ENCODE data around the gene UNC13D. TPM values are rescaled to one million over a fixed set of nuclear protein-coding genes. Genes with fewer than 3 reads are reported as not detected.
A peak's percentile ranks its signal among the peaks of the same experiment; 100 is the strongest.

UNC13D gene
- polyA plus RNA-seq, 1 donor (not counting 4 experiments of a cell fraction or from before 2014, with no cell fraction given): 0.25 TPM

DNA sequence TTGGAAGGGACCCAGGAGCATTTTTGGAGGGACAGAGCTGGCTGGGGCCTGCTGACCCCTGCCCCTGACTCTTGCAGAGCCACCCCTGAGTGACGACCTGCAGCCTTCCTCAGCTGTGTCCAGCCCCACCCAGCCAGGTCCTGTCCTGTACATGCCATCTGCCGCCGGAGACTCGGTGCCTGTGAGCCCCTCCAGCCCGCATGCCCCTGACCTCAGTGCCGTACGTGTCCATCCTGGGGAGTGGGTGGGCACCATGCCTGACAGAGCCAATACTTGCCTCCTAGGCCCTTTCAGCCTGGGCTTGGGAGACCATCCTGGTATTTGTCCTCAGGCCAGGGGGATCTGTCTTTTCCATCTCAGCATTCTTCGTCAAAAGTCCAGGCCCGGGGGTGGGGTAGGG lies 27.5 kb downstream of the UNC13D start:
- no peak for DNase-seq (ENCODE audit: low read depth, low spot score)
- no peak for FAIRE-seq
- Histone ChIP-seq H3K9me3 (ENCODE audit: control insufficient read depth, low read depth, low read length) (no peaks in the 10 kb centered on the region), H3K79me2 (ENCODE audit: control insufficient read depth, insufficient read depth, low read length) (no peaks in the 10 kb centered on the region), H3K4me1 (ENCODE audit: control insufficient read depth, extremely low read depth, insufficient read depth, low read length) (peaks cover 29% of the 10 kb centered on the region), H3K27ac (ENCODE audit: control insufficient read depth, insufficient read depth, low read length) (no peak overlapping the region), H4K20me1 (ENCODE audit: control insufficient read depth, extremely low read depth, insufficient read depth, low read length) (no peaks in the 10 kb centered on the region), H3K27me3 (ENCODE audit: control insufficient read depth, extremely low read depth, insufficient read depth, low read length) (no peaks in the 10 kb centered on the region), H3K9ac (ENCODE audit: control insufficient read depth, extremely low read depth, insufficient read depth, low read length) (no peak overlapping the region), H3K36me3 (ENCODE audit: control insufficient read depth in 2 of 2, extremely low read depth in 1 of 2, insufficient read depth in 2 of 2, low read length in 2 of 2) (peaks cover 11 to 19% of the 10 kb centered on the region in 2 experiments), H3K4me2 (ENCODE audit: control insufficient read depth, extremely low read depth, insufficient read depth, low read depth, low read length) (no peak overlapping the region), H2AFZ (ENCODE audit: control insufficient read depth, low read length) (no peak overlapping the region), H3K4me3 (ENCODE audit: control insufficient read depth in 2 of 3, extremely low read depth in 1 of 3, insufficient read depth in 2 of 3, low read depth in 1 of 3, low read length in 3 of 3) (no peak overlapping the region), H3K9me1 (ENCODE audit: control insufficient read depth, extremely low read depth, insufficient read depth, low read length) (peaks cover 2% of the 10 kb centered on the region)
- dilution Hi-C loops (cut with MboI; ENCODE audit: extremely low pct_ligation_motif_present, low sequenced_read_pairs): no loop called here
- no peak for TF ChIP-seq EZH2 (IDR thresholded peaks at IDR 0.05; ENCODE audit: low read length)
- TF ChIP-seq, protein P1, sequence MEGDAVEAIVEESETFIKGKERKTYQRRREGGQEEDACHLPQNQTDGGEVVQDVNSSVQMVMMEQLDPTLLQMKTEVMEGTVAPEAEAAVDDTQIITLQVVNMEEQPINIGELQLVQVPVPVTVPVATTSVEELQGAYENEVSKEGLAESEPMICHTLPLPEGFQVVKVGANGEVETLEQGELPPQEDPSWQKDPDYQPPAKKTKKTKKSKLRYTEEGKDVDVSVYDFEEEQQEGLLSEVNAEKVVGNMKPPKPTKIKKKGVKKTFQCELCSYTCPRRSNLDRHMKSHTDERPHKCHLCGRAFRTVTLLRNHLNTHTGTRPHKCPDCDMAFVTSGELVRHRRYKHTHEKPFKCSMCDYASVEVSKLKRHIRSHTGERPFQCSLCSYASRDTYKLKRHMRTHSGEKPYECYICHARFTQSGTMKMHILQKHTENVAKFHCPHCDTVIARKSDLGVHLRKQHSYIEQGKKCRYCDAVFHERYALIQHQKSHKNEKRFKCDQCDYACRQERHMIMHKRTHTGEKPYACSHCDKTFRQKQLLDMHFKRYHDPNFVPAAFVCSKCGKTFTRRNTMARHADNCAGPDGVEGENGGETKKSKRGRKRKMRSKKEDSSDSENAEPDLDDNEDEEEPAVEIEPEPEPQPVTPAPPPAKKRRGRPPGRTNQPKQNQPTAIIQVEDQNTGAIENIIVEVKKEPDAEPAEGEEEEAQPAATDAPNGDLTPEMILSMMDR (optimal IDR thresholded peaks at IDR 0.05 in 1 of 3, IDR thresholded peaks at IDR 0.05 in 1 of 3, conservative IDR thresholded peaks at IDR 0.05 in 1 of 3; ENCODE audit: extremely low read depth in 1 of 3, insufficient read depth in 2 of 3, low read length in 3 of 3): no peak

GRCh38 chr17:75815399-75815798 lies 28.8 kb downstream of the UNC13D start:
- DNase-seq (ENCODE audit: low read depth, low spot score): no peak
- FAIRE-seq: no peak
- peak overlapping the region; percentile 34 for H3K9ac ChIP-seq (ENCODE audit: control insufficient read depth, extremely low read depth, insufficient read depth, low read length)
- peaks cover 4 to 16% of the 10 kb centered on the region in 2 experiments for H3K36me3 ChIP-seq (ENCODE audit: control insufficient read depth in 2 of 2, extremely low read depth in 1 of 2, insufficient read depth in 2 of 2, low read length in 2 of 2)
- H3K4me3 ChIP-seq (ENCODE audit: control insufficient read depth in 2 of 3, extremely low read depth in 1 of 3, insufficient read depth in 2 of 3, low read depth in 1 of 3, low read length in 3 of 3): no peak overlapping the region
- H3K27ac ChIP-seq (ENCODE audit: control insufficient read depth, insufficient read depth, low read length): peak overlapping the region; percentile 70
- H2AFZ ChIP-seq (ENCODE audit: control insufficient read depth, low read length): peak overlapping the region; percentile 34
- TF ChIP-seq EZH2 (IDR thresholded peaks at IDR 0.05; ENCODE audit: low read length): no peak
- TF ChIP-seq, protein P1 (optimal IDR thresholded peaks at IDR 0.05 in 1 of 3, IDR thresholded peaks at IDR 0.05 in 1 of 3, conservative IDR thresholded peaks at IDR 0.05 in 1 of 3; ENCODE audit: extremely low read depth in 1 of 3, insufficient read depth in 2 of 3, low read length in 3 of 3): no peak
- H3K9me3 ChIP-seq (ENCODE audit: control insufficient read depth, low read depth, low read length): no peaks in the 10 kb centered on the region
- H3K4me1 ChIP-seq (ENCODE audit: control insufficient read depth, extremely low read depth, insufficient read depth, low read length): peaks cover 29% of the 10 kb centered on the region
- peaks cover 2% of the 10 kb centered on the region for H3K9me1 ChIP-seq (ENCODE audit: control insufficient read depth, extremely low read depth, insufficient read depth, low read length)
- peak overlapping the region; percentile 35 for H3K4me2 ChIP-seq (ENCODE audit: control insufficient read depth, extremely low read depth, insufficient read depth, low read depth, low read length)
- dilution Hi-C loops (cut with MboI; ENCODE audit: extremely low pct_ligation_motif_present, low sequenced_read_pairs): no loop called here
- no peaks in the 10 kb centered on the region for H4K20me1 ChIP-seq (ENCODE audit: control insufficient read depth, extremely low read depth, insufficient read depth, low read length)
- no peaks in the 10 kb centered on the region for H3K79me2 ChIP-seq (ENCODE audit: control insufficient read depth, insufficient read depth, low read length)
- H3K27me3 ChIP-seq (ENCODE audit: control insufficient read depth, extremely low read depth, insufficient read depth, low read length): no peaks in the 10 kb centered on the region
